IMR-90 (cell line): ENCODE results near the gene KLHL8. TPM values are rescaled to one million over a fixed set of nuclear protein-coding genes. Genes with fewer than 3 reads are reported as not detected.

Source experiments
- ATAC-seq: fragments of 200-7000 bp; cut with Tn5 transposase; 2 replicates; pipeline ENCODE4 v1.9.1; 2020; ENCODE audit warnings: low read depth, mild to moderate bottlenecking, moderate library complexity
- BruUV-seq: library from RNA; stranded (reverse); fragments of 400-500 nt; replicated peaks from 2 replicates; lab custom pipeline; 2021; lab: Mats Ljungman, UMichigan
- CTCF ChIA-PET: fragments of 300-600 bp; formaldehyde crosslinking; extraction: SDS; loops from one replicate; lab custom pipeline; 2021; ENCODE audit warnings: antibody characterized with exemption; lab: Yijun Ruan, JAX
- POLR2A ChIA-PET: fragments of 300-600 bp; sonication (Branson Sonifier 250); formaldehyde crosslinking; loops from one replicate; lab custom pipeline; 2022; ENCODE audit warnings: antibody characterized with exemption; ENCODE audit not compliant: unreplicated experiment; lab: Charles Lee
- DNase-seq: peaks from one replicate; pipeline ENCODE4 v3.0.0; 2013
- H2AFZ ChIP-seq: replicated peaks from 2 replicates; pipeline ENCODE3; 2013; ENCODE audit warnings: low read length, mild to moderate bottlenecking; ENCODE audit not compliant: poor library complexity
- H2AK5ac ChIP-seq: 2 replicates; pipeline ENCODE4 v1.6.1; 2013; ENCODE audit warnings: low read depth, low read length, inconsistent platforms
- H2AK9ac ChIP-seq: replicated peaks from 2 replicates; pipeline ENCODE3; 2013; ENCODE audit warnings: mild to moderate bottlenecking, low read depth, low read length, moderate library complexity; ENCODE audit not compliant: poor library complexity
- H2BK120ac ChIP-seq: 2 replicates; pipeline ENCODE4 v1.6.1; 2013; ENCODE audit warnings: low read depth, low read length, inconsistent platforms
- H2BK15ac ChIP-seq: 3 replicates; pipeline ENCODE4 v1.6.1; 2013; ENCODE audit warnings: low read depth, low read length, inconsistent platforms
- H2BK20ac ChIP-seq: 2 replicates; pipeline ENCODE4 v1.6.1; 2013; ENCODE audit warnings: low read depth, mild to moderate bottlenecking, inconsistent platforms, low read length, moderate library complexity
- H2BK5ac ChIP-seq: 2 replicates; pipeline ENCODE4 v1.6.1; 2013; ENCODE audit warnings: mild to moderate bottlenecking, low read depth, low read length, inconsistent platforms; ENCODE audit not compliant: poor library complexity, severe bottlenecking
- H3K14ac ChIP-seq: replicated peaks from 2 replicates; pipeline ENCODE4 v1.6.1; 2013; ENCODE audit warnings: low read depth, low read length, inconsistent platforms
- H3K18ac ChIP-seq: 2 replicates; pipeline ENCODE4 v1.6.1; 2013; ENCODE audit warnings: low read depth, low read length, control low read depth
- H3K23ac ChIP-seq: 2 replicates; pipeline ENCODE4 v1.6.1; 2013; ENCODE audit warnings: low read depth, low read length, inconsistent platforms
- H3K27ac ChIP-seq: 2 replicates; pipeline ENCODE4 v1.5.1; 2013; ENCODE audit warnings: mild to moderate bottlenecking, control low read depth, low read length; ENCODE audit not compliant: insufficient read depth
- H3K27me3 ChIP-seq: 2 replicates; pipeline ENCODE4 v1.6.1; 2013; ENCODE audit warnings: low read length; ENCODE audit not compliant: control insufficient read depth, insufficient read depth
- H3K36me3 ChIP-seq: 2 replicates; pipeline ENCODE4 v1.6.1; 2013; ENCODE audit warnings: low read length, mixed read lengths; ENCODE audit not compliant: control insufficient read depth, insufficient read depth
- H3K4ac ChIP-seq: 2 replicates; pipeline ENCODE4 v1.6.1; 2013; ENCODE audit warnings: low read depth, low read length, inconsistent platforms
- H3K4me1 ChIP-seq: 2 replicates; pipeline ENCODE4 v1.6.1; 2013; ENCODE audit warnings: low read length, mixed read lengths; ENCODE audit not compliant: control insufficient read depth, insufficient read depth
- H3K4me2 ChIP-seq: 2 replicates; pipeline ENCODE4 v1.6.1; 2013; ENCODE audit warnings: low read depth, mild to moderate bottlenecking, control low read depth, low read length, moderate library complexity
- H3K4me3 ChIP-seq: 2 replicates; pipeline ENCODE4 v1.5.1; 2013; ENCODE audit warnings: low read depth, mild to moderate bottlenecking, control low read depth, low read length, moderate library complexity; ENCODE audit not compliant: insufficient read depth
- H3K56ac ChIP-seq: 2 replicates; pipeline ENCODE4 v1.6.1; 2013; ENCODE audit warnings: low read length, inconsistent platforms; ENCODE audit not compliant: insufficient read depth; ENCODE audit errors: extremely low read depth
- H3K79me1 ChIP-seq, 2 experiments: 2 replicates each; pipeline ENCODE4 v1.6.1; 2013; ENCODE audit warnings: low read length in 2 of 2, inconsistent platforms in 1 of 2, low read depth in 1 of 2
- H3K9ac ChIP-seq: 2 replicates; pipeline ENCODE4 v1.6.1; 2013; ENCODE audit warnings: low read depth, low read length, control low read depth
- H3K9me1 ChIP-seq: 2 replicates; pipeline ENCODE4 v1.6.1; 2013; ENCODE audit warnings: low read length, inconsistent platforms; ENCODE audit not compliant: insufficient read depth
- H3K9me3 ChIP-seq: 2 replicates; pipeline ENCODE4 v1.6.1; 2013; ENCODE audit warnings: low read length; ENCODE audit not compliant: control insufficient read depth, insufficient read depth
- H4K20me1 ChIP-seq: 2 replicates; pipeline ENCODE4 v1.6.1; 2013; ENCODE audit warnings: low read length, inconsistent platforms; ENCODE audit not compliant: insufficient read depth
- H4K5ac ChIP-seq: 2 replicates; pipeline ENCODE4 v1.6.1; 2013; ENCODE audit warnings: mild to moderate bottlenecking, low read depth, low read length, control low read depth
- H4K8ac ChIP-seq, 2 experiments: 2 replicates each; pipeline ENCODE4 v1.6.1; 2013; ENCODE audit warnings: low read depth in 2 of 2, low read length in 2 of 2, control low read depth in 1 of 2, inconsistent platforms in 1 of 2
- H4K91ac ChIP-seq: 2 replicates; pipeline ENCODE4 v1.6.1; 2013; ENCODE audit warnings: low read depth, low read length, inconsistent platforms; ENCODE audit not compliant: insufficient read depth
- BHLHE40 ChIP-seq: fragments of 150-350 bp; IDR thresholded peaks from 2 replicates; pipeline ENCODE4 v1.6.1; 2016; ENCODE audit warnings: mild to moderate bottlenecking, low read depth, low read length
- CEBPB ChIP-seq: IDR thresholded peaks from 2 replicates; pipeline ENCODE4 v1.6.1; 2012; ENCODE audit warnings: low read depth, low read length, improper control_type of control experiment
- CHD1 ChIP-seq: IDR thresholded peaks from 2 replicates; pipeline ENCODE4 v1.6.1; 2012; ENCODE audit warnings: low read depth, low read length, improper control_type of control experiment
- CTCF ChIP-seq: conservative IDR thresholded peaks from 2 replicates; pipeline ENCODE4 v1.5.1; 2012; ENCODE audit warnings: mild to moderate bottlenecking, low read depth, low read length, improper control_type of control experiment
- ELK1 ChIP-seq: fragments of 150-350 bp; IDR thresholded peaks from 2 replicates; pipeline ENCODE4 v1.6.1; 2016; ENCODE audit warnings: low read depth, mild to moderate bottlenecking, low read length, moderate library complexity, borderline replicate concordance
- FOS ChIP-seq: fragments of 150-350 bp; IDR thresholded peaks from 2 replicates; pipeline ENCODE4 v1.6.1; 2016; ENCODE audit warnings: low read depth, low read length
- MAZ ChIP-seq: IDR thresholded peaks from 2 replicates; pipeline ENCODE4 v1.6.1; 2012; ENCODE audit warnings: low read depth, mild to moderate bottlenecking, low read length, improper control_type of control experiment, moderate library complexity, borderline replicate concordance
- MXI1 ChIP-seq: IDR thresholded peaks from 2 replicates; pipeline ENCODE4 v1.6.1; 2012; ENCODE audit warnings: low read depth, mild to moderate bottlenecking, low read length, moderate library complexity, borderline replicate concordance
- POLR2A ChIP-seq: IDR thresholded peaks from 2 replicates; pipeline ENCODE4 v1.6.1; 2012; ENCODE audit warnings: mild to moderate bottlenecking, low read depth, low read length
- RAD21 ChIP-seq: IDR thresholded peaks from 2 replicates; pipeline ENCODE4 v1.6.1; 2012; ENCODE audit warnings: low read length, improper control_type of control experiment
- RFX5 ChIP-seq: IDR thresholded peaks from 2 replicates; pipeline ENCODE4 v1.8.0; 2012; ENCODE audit warnings: low read depth, mild to moderate bottlenecking, low read length, moderate library complexity
- USF2 ChIP-seq: fragments of 150-350 bp; IDR thresholded peaks from 2 replicates; pipeline ENCODE4 v1.6.1; 2017; ENCODE audit warnings: mild to moderate bottlenecking, antibody characterized with exemption, low read length, low read depth
- WGBS, 2 experiments: methylation state at CpG; one replicate each; pipeline versions ENCODE4 v1.1.5 to v1.1.7; 2013; ENCODE audit warnings: missing lambda C conversion rate in 2 of 2; ENCODE audit not compliant: insufficient read length in 1 of 2; ENCODE audit errors: extremely low coverage in 2 of 2; 5-methylcytosine and 5-hydroxymethylcytosine counted together
- dilution Hi-C: fragments of 300-500 bp; cut with HindIII; formaldehyde crosslinking; loops from one replicate; pipeline ENCODE4 v1.14.3; 2018; ENCODE audit warnings: low sequenced_read_pairs; ENCODE audit not compliant: unreplicated experiment
- in situ Hi-C: fragments of 300-500 bp; cut with MboI; formaldehyde crosslinking; loops from 3 replicates; pipeline ENCODE4 v1.14.3; 2019; ENCODE audit warnings: low sequenced_read_pairs, inconsistent platforms, mixed read lengths
- intact Hi-C: fragments of 100-400 bp; cut with micrococcal nuclease; formaldehyde crosslinking; loops from 2 replicates; pipeline ENCODE4 v1.10.0; 2022
- polyA plus RNA-seq, 3 experiments: library from polyadenylated mRNA; depleted of rRNA; stranded (reverse); fragments of >200 nt; gene quantifications; 2 replicates each; pipeline ENCODE4 v1.2.3, GENCODE V29; 2012; ENCODE audit warnings: low replicate concordance in 1 of 3
- total RNA-seq: library from RNA; depleted of rRNA; stranded (reverse); fragments of >200 nt; gene quantifications from 2 replicates; pipeline ENCODE4 v1.2.3, GENCODE V29; 2012

Gene KLHL8
- total and polyA plus RNA-seq, 2 of the 4 experiments (the other 2 are of a cell fraction) = 3.1 to 9.5 TPM

GRCh38 chr4:87171944-87172343 lies 48.5 kb downstream of the KLHL8 start:
- H3K14ac ChIP-seq = no peak overlapping the region
- dilution Hi-C loops = no loop called here
- H4K5ac ChIP-seq = no peak overlapping the region
- 100% methylated on average over 1 of the region's 2 CpGs; no CpG with 5 or more reads in 1 of the 2 experiments for WGBS, 2 experiments
- in situ Hi-C loops = no loop called here
- DNase-seq (no peak), ATAC-seq (no peak)
- CTCF ChIA-PET = no interaction called here
- no peak overlapping the region for H3K18ac ChIP-seq
- H3K4me1 ChIP-seq = no peaks in the 10 kb centered on the region
- no peak overlapping the region for H3K4me2 ChIP-seq
- no peak overlapping the region for H2AK9ac ChIP-seq
- no peak overlapping the region for H2BK5ac ChIP-seq
- H2BK120ac ChIP-seq = no peak overlapping the region
- no peaks in the 10 kb centered on the region for H3K79me1 ChIP-seq
- H3K4me3 ChIP-seq = no peak overlapping the region
- no peaks in the 10 kb centered on the region for H3K9me3 ChIP-seq
- no peaks in the 10 kb centered on the region for H4K20me1 ChIP-seq
- H3K23ac ChIP-seq = no peak overlapping the region
- TF ChIP-seq FOS (no peak), RAD21 (no peak), USF2 (no peak), MAZ (no peak), CEBPB (no peak), CTCF (no peak), MXI1 (no peak), CHD1 (no peak), BHLHE40 (no peak), POLR2A (no peak), ELK1 (no peak), RFX5 (no peak)
- peaks cover 7% of the 10 kb centered on the region for H3K36me3 ChIP-seq
- intact Hi-C loops = no loop called here
- H3K9ac ChIP-seq = no peak overlapping the region
- H4K91ac ChIP-seq = no peak overlapping the region
- no peaks in the 10 kb centered on the region for H3K9me1 ChIP-seq
- H3K27me3 ChIP-seq = no peaks in the 10 kb centered on the region
- no peak overlapping the region for H3K56ac ChIP-seq
- H2BK20ac ChIP-seq = no peak overlapping the region
- H2AFZ ChIP-seq = no peak overlapping the region
- H2BK15ac ChIP-seq = no peak overlapping the region
- no peak overlapping the region for H2AK5ac ChIP-seq
- no peak overlapping the region for H3K27ac ChIP-seq
- H3K4ac ChIP-seq = no peak overlapping the region
- no TSS peak for BruUV-seq
- no peak overlapping the region for H4K8ac ChIP-seq
- POLR2A ChIA-PET = no interaction called here
